Lower lobe of right lung (tissue), 2 donors: ENCODE results near the gene PVR. TPM values are rescaled to one million over a fixed set of nuclear protein-coding genes. Genes with fewer than 3 reads are reported as not detected.

Experiments
- ATAC-seq, 2 donors: fragments of 200-7000 bp; cut with Tn5 transposase; one replicate each; pipeline ENCODE4 v1.9.1; 2020 to 2022; ENCODE audit warnings: mild to moderate bottlenecking in 2 of 2, moderate library complexity in 2 of 2
- DNase-seq: peaks from one replicate; pipeline ENCODE4 v3.0.0-alpha.2; 2020
- H3K27ac ChIP-seq: fragments of 200-600 bp; one replicate; pipeline ENCODE4 v1.8.0; 2022
- H3K27me3 ChIP-seq: fragments of 200-600 bp; one replicate; pipeline ENCODE4 v1.8.0; 2022; ENCODE audit warnings: low read depth
- H3K36me3 ChIP-seq: fragments of 200-600 bp; one replicate; pipeline ENCODE4 v1.8.0; 2022; ENCODE audit warnings: mild to moderate bottlenecking
- H3K4me1 ChIP-seq: fragments of 200-600 bp; one replicate; pipeline ENCODE4 v1.8.0; 2022
- H3K4me3 ChIP-seq: fragments of 200-600 bp; one replicate; pipeline ENCODE4 v1.8.0; 2022; ENCODE audit warnings: mild to moderate bottlenecking
- H3K9me3 ChIP-seq: fragments of 200-600 bp; one replicate; pipeline ENCODE4 v1.8.0; 2022
- CTCF ChIP-seq: fragments of 200-600 bp; IDR thresholded peaks from one replicate; pipeline ENCODE4 v1.8.0; 2022; ENCODE audit warnings: antibody characterized with exemption, mild to moderate bottlenecking
- intact Hi-C: fragments of 100-400 bp; cut with DNase I; formaldehyde crosslinking; loops from one replicate; pipeline ENCODE4 v1.11.0; 2022
- total RNA-seq: library from RNA; stranded (reverse); fragmentation: NEBNext Ultra II Directional; extraction: Animal tissue kit (Norgen Biotek cat#: 25700); gene quantifications from one replicate; pipeline ENCODE4 v1.2.1, GENCODE V29; 2021
- donor health status: DM: no; HTN: yes; CAD: no; lungs with severe emphysema.

PVR gene
- total RNA-seq, 1 donor from 2014 or later = 35.0 TPM

DNA sequence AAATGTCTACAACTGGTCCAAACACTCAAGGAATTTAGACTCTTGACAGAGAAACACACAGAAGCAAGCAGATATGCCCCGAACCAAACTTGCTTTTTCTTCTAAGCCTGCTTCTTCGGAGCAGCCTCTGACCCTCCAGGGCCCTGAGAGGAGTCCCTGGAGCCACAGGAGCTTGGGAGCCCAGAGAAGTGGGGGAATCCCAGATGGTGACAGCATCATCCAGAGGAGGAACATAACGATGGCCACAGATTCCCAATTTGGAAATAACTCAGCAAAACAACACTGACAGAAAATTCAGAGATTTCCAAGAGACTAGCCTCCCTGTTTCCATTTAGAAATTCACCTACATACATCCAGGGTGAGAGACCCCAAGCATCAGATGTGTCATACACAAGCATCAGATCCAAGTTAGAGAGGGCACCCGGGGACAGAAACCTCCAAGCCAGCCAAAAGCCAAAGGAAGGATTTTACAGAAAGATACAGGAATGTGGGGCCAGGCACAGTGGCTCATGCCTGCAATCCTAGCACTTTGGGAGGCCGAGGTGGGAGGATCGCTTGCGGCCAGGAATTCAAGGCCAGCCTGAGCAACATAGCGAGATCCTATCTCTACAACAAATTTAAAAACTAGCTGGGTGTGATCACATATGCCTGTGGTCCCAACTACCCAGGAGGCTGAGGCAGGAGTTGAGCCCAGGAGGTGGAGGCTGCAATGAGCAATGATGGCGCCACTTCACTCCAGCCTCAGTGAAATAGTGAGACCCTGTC lies 2.0 kb upstream of the PVR start:
- intact Hi-C loops = no loop called here

DNA sequence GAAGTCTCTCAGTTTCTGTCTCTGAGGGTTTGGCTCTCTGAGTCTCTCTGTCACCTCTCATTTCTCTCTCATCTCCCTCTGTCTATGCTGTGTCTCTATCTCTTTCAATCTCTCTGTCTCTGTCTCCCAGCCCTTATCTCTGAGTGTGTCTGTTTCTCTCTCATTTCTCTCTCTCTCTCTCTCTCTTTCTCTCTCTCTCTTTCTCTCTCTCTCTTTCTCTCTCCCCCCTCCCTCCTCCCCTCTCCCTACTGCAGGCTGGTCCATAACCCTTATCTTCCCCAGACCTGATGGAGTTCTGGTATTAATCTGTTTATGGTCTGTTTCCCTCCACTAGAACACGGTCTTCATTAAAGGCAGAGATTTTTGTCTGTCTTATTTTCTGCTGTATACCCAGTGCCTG lies 1.3 kb upstream of the PVR start:
- Histone ChIP-seq H3K27ac (no peak overlapping the region), H3K36me3 (peaks cover 4% of the 10 kb centered on the region), H3K9me3 (no peaks in the 10 kb centered on the region), H3K4me1 (peaks cover 22% of the 10 kb centered on the region), H3K4me3 (no peak overlapping the region), H3K27me3 (no peaks in the 10 kb centered on the region)
- no peak for DNase-seq
- intact Hi-C loops = no loop called here
- TF ChIP-seq CTCF = no peak
- ATAC-seq = no peak

More for the DNA sequence above, 2.0 kb upstream of the PVR start:
- ATAC-seq = no peak
- no peak for TF ChIP-seq CTCF
- Histone ChIP-seq H3K27ac (no peak overlapping the region), H3K36me3 (no peaks in the 10 kb centered on the region), H3K4me1 (peaks cover 15% of the 10 kb centered on the region), H3K27me3 (no peaks in the 10 kb centered on the region), H3K9me3 (no peaks in the 10 kb centered on the region), H3K4me3 (no peak overlapping the region)
- DNase-seq = no peak

GRCh38 chr19:44644402-44645016 lies 799 bp downstream of the PVR start:
- H3K27ac ChIP-seq = peak overlapping the region; percentile 87
- peaks cover 33% of the 10 kb centered on the region for H3K4me1 ChIP-seq
- peak; percentile 43 for DNase-seq
- peak overlapping the region; percentile 85 for H3K4me3 ChIP-seq
- H3K27me3 ChIP-seq = no peaks in the 10 kb centered on the region
- no peak for TF ChIP-seq CTCF
- peaks cover 15% of the 10 kb centered on the region for H3K36me3 ChIP-seq
- no peaks in the 10 kb centered on the region for H3K9me3 ChIP-seq
- intact Hi-C loops = no loop called here
- ATAC-seq = peak; percentile 52 to 68

DNA sequence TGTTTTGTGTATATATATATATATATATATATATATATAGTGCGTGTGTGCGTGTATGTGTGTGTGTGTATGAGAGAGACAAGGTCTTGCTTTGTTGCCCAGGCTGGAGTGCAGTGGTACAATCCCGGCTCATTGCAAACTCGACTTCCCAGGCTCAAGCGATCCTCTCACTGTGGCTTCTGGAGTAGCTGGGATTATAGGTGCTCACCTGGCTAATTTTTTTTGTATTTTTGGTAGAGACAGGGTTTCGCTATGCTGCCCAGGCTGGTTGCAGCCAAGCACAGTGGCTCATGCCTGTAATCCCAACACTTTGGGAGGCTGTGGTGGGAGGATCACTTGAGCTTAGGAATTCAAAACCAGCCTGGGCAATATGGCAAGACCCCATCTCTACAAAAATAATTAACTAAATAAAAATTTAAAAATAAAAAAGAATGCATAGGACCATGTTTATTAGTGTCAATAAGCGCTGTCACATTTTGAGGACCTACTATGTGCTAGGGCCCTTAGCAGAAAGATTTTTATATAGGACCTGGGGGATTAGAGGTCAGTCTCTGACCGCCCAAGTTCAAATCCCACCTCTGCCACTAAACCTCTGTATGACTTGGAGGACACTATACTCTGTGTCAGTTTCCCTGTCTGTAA lies 1.8 kb downstream of the PVR start:
- peak; percentile 11 for DNase-seq
- no peaks in the 10 kb centered on the region for H3K9me3 ChIP-seq
- no peak for TF ChIP-seq CTCF
- peaks cover 33% of the 10 kb centered on the region for H3K4me1 ChIP-seq
- H3K27me3 ChIP-seq = no peaks in the 10 kb centered on the region
- ATAC-seq = no peak
- intact Hi-C loops = no loop called here
- peaks cover 25% of the 10 kb centered on the region for H3K36me3 ChIP-seq
- no peak overlapping the region for H3K27ac ChIP-seq
- H3K4me3 ChIP-seq = peak overlapping the region; percentile 14

- ATAC-seq = no peak
- DNase-seq = no peak
- Histone ChIP-seq H3K36me3 (peaks cover 30% of the 10 kb centered on the region), H3K27me3 (no peaks in the 10 kb centered on the region), H3K9me3 (no peaks in the 10 kb centered on the region), H3K27ac (no peak overlapping the region), H3K4me1 (peaks cover 33% of the 10 kb centered on the region), H3K4me3 (no peak overlapping the region)
- TF ChIP-seq CTCF = no peak
- intact Hi-C loops = no loop called here
Measured at GRCh38 chr19:44646049-44646416, 2.3 kb downstream of the PVR start.
